A673 (cell line): ENCODE data around the gene ACACA.

Source experiments
- CTCF ChIP-seq: fragments of 300-800, 200-600 bp; sonication (generic); conservative IDR thresholded peaks from 2 replicates; pipeline ENCODE4 v1.5.1; 2017; ENCODE audit warnings: low read depth, mild to moderate bottlenecking, antibody characterized with exemption, low read length, moderate library complexity, mixed read lengths
- EZH2 ChIP-seq: fragments of 200-600 bp; sonication (generic); IDR thresholded peaks from 2 replicates; pipeline ENCODE4 v1.6.1; 2017; ENCODE audit warnings: borderline replicate concordance, low read depth, mild to moderate bottlenecking, mixed read lengths, antibody characterized with exemption, low read length; ENCODE audit not compliant: poor library complexity, severe bottlenecking

- TF ChIP-seq CTCF, result no peak
- no peak for TF ChIP-seq EZH2
These were observed 340.9 kb downstream of the ACACA start for GRCh38 chr17:37065486-37066321.
